PFSK-1 (cell line): ENCODE measurements around the gene PRXL2B.

Experiments
- POLR2AphosphoS5 ChIP-seq: IDR thresholded peaks from 2 replicates; pipeline ENCODE4 v1.6.1; 2012; ENCODE audit warnings: low read depth, mild to moderate bottlenecking, control low read depth, low read length, moderate library complexity
- TAF1 ChIP-seq: IDR thresholded peaks from 2 replicates; pipeline ENCODE4 v1.6.1; 2012; ENCODE audit warnings: low read length, control low read depth, borderline replicate concordance; ENCODE audit not compliant: insufficient read depth

- no peak for TF ChIP-seq TAF1
- TF ChIP-seq POLR2AphosphoS5 = no peak
These were observed 44.2 kb upstream of the PRXL2B start for GRCh38 chr1:2542246-2542915.
